Thyroid gland (tissue), 4 donors: ENCODE measurements around the gene KIAA1143. TPM values are rescaled to one million over a fixed set of nuclear protein-coding genes. Genes with fewer than 3 reads are reported as not detected.
A peak's percentile ranks its signal among the peaks of the same experiment; 100 is the strongest.

Experiments used
- DNase-seq, 2 donors: peaks; one replicate each; pipeline ENCODE4 v3.0.0-alpha.2; 2019
- H3K27ac ChIP-seq, 3 donors: fragments of 200-600 bp; sonication (generic); 1 replicate in 2 of 3; 2 replicates in 1 of 3; pipeline ENCODE4 v1.5.1; 2016 to 2019; ENCODE audit warnings: mild to moderate bottlenecking in 1 of 3, moderate library complexity in 1 of 3
- H3K27me3 ChIP-seq: fragments of 200-600 bp; sonication (generic); one replicate; pipeline ENCODE4 v1.5.1; 2019
- H3K36me3 ChIP-seq, 2 donors: fragments of 200-600 bp; sonication (generic); one replicate each; pipeline ENCODE4 v1.5.1; 2016 to 2019
- H3K4me1 ChIP-seq, 2 donors: fragments of 200-600 bp; sonication (generic); one replicate each; pipeline ENCODE4 v1.5.1; 2017 to 2019
- H3K4me3 ChIP-seq, 3 donors: fragments of 200-600 bp; sonication (generic); replicated peaks in 1 of 3; 1 replicate in 2 of 3; 2 replicates in 1 of 3; pipeline ENCODE4 v1.5.1; 2016; ENCODE audit warnings: mild to moderate bottlenecking in 1 of 3
- H3K9me3 ChIP-seq: fragments of 200-600 bp; sonication (generic); one replicate; pipeline ENCODE4 v1.5.1; 2017
- POLR2A ChIP-seq, 2 donors: fragments of 450-650 bp; IDR thresholded peaks; one replicate each; pipeline ENCODE4 v1.6.1; 2017; ENCODE audit warnings: antibody characterized with exemption in 2 of 2, mild to moderate bottlenecking in 2 of 2, moderate library complexity in 1 of 2
- WGBS, 2 donors: methylation state at CpG; one replicate each; pipeline ENCODE4 v1.1.5; 2017; 5-methylcytosine and 5-hydroxymethylcytosine counted together
- intact Hi-C: fragments of 100-400 bp; cut with DNase I; formaldehyde crosslinking; loops from one replicate; pipeline ENCODE4 v1.15.1; 2023
- total RNA-seq, 4 donors: library from RNA; depleted of rRNA; stranded (reverse); fragments of >200 nt; gene quantifications; one replicate each; pipeline ENCODE4 v1.2.3, GENCODE V29; 2016
- TF ChIP-seq, protein P1 (sequence below), 6 experiments: fragments of 200-600 bp in 3 of 6; fragments of 450-650 bp in 3 of 6; sonication (generic) in 3 of 6; IDR thresholded peaks; one replicate each; pipeline ENCODE4 v1.5.1; 2016 to 2019; ENCODE audit warnings: antibody characterized with exemption in 6 of 6, mild to moderate bottlenecking in 2 of 6, inconsistent platforms in 1 of 6, moderate library complexity in 1 of 6

The KIAA1143 gene
- total RNA-seq, 4 donors from 2014 or later = 28.4 to 38.7 (median 30.4) TPM

GRCh38 chr3:44762170-44762677 is 805 bp upstream of the KIAA1143 start:
- TF ChIP-seq, protein P1, sequence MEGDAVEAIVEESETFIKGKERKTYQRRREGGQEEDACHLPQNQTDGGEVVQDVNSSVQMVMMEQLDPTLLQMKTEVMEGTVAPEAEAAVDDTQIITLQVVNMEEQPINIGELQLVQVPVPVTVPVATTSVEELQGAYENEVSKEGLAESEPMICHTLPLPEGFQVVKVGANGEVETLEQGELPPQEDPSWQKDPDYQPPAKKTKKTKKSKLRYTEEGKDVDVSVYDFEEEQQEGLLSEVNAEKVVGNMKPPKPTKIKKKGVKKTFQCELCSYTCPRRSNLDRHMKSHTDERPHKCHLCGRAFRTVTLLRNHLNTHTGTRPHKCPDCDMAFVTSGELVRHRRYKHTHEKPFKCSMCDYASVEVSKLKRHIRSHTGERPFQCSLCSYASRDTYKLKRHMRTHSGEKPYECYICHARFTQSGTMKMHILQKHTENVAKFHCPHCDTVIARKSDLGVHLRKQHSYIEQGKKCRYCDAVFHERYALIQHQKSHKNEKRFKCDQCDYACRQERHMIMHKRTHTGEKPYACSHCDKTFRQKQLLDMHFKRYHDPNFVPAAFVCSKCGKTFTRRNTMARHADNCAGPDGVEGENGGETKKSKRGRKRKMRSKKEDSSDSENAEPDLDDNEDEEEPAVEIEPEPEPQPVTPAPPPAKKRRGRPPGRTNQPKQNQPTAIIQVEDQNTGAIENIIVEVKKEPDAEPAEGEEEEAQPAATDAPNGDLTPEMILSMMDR (IDR thresholded peaks at IDR 0.05) = no peak
- no peak for TF ChIP-seq POLR2A (IDR thresholded peaks at IDR 0.05)
- 2 to 4% methylated on average over 9 of the region's 9 CpGs for WGBS, 2 donors
- H3K27me3 ChIP-seq = no peaks in the 10 kb centered on the region
- H3K36me3 ChIP-seq = no peaks in the 10 kb centered on the region
- no peaks in the 10 kb centered on the region for H3K9me3 ChIP-seq
- no peak for DNase-seq
- intact Hi-C loops = no loop called here
- peak overlapping the region in 2 of 3 donors; percentile 29 to 91 for H3K4me3 ChIP-seq
- peaks cover 10 to 13% of the 10 kb centered on the region in 2 donors for H3K4me1 ChIP-seq
- H3K27ac ChIP-seq = no peak overlapping the region

- H3K36me3 ChIP-seq = no peaks in the 10 kb centered on the region
- H3K4me3 ChIP-seq = peak overlapping the region; percentile 84 to 91 (median 91)
- TF ChIP-seq, protein P1 (IDR thresholded peaks at IDR 0.05) = no peak
- TF ChIP-seq POLR2A (IDR thresholded peaks at IDR 0.05) = no peak
- DNase-seq = no peak
- 1 to 3% methylated on average over 8 to 15 of the region's 15 CpGs for WGBS, 2 donors
- H3K27me3 ChIP-seq = no peaks in the 10 kb centered on the region
- H3K27ac ChIP-seq = peak overlapping the region in 2 of 3 donors; percentile 39 to 69
- no peaks in the 10 kb centered on the region for H3K9me3 ChIP-seq
- peaks cover 10 to 13% of the 10 kb centered on the region in 2 donors for H3K4me1 ChIP-seq
- intact Hi-C loops = no loop called here
Measured at GRCh38 chr3:44761101-44761423, 357 bp downstream of the KIAA1143 start.

DNA sequence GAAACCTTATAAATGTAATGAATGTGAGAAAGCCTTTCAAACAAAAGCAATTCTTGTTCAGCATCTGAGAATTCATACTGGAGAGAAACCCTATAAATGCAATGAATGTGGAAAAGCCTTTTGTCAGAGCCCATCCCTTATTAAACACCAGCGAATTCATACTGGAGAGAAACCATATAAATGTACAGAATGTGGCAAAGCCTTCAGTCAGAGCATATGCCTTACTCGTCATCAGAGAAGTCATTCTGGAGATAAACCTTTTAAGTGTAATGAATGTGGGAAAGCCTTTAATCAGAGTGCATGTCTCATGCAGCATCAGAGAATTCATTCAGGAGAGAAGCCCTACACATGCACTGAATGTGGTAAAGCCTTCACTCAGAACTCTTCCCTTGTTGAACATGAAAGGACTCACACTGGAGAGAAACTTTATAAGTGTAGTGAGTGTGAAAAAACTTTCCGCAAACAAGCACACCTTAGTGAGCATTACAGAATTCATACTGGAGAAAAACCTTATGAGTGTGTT is 26.7 kb downstream of the KIAA1143 start:
- 97 to 98% methylated on average over 3 of the region's 3 CpGs for WGBS, 2 donors
- Histone ChIP-seq H3K9me3 (no peaks in the 10 kb centered on the region), H3K4me1 (no peaks in the 10 kb centered on the region), H3K27me3 (no peaks in the 10 kb centered on the region), H3K4me3 (no peak overlapping the region), H3K36me3 (peaks cover 14 to 15% of the 10 kb centered on the region in 2 donors), H3K27ac (no peak overlapping the region)
- TF ChIP-seq POLR2A (IDR thresholded peaks at IDR 0.05) = no peak
- TF ChIP-seq, protein P1 (IDR thresholded peaks at IDR 0.05) = no peak
- intact Hi-C loops = no loop called here
- no peak for DNase-seq

DNA sequence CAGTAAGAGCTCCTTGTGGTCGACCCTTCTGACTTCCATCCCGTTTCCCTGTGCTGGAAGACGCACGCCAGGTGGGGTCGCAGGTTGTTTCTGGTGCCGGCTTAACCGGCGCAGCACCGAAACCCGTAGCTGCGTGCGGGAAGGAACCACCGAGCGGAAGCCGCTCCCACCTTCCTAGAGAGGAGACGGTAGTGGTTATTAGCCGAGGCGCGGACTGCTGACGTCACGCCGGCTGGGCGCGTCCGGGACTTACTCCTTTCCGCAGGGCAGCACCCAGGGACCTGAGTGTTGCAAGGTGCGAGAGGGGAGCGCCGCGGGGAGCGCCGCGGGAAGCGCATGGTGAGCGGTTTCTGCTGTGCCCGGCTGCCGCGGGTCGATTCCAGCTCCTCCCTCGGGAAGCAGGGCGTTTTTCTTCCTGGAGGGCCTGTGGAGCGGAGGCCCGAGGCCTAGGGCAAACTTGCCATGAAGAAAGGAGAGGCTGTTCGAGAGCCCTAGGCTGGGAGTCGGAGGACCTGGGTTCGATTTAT is 32.0 kb downstream of the KIAA1143 start, which contains the start of gene ZNF501:
Gene ZNF501, plus strand, starts transcription at position 252 of the 527 bp plus-strand sequence. CDS start 4,787 bp downstream, outside the sequence.
- Histone ChIP-seq H3K27ac (no peak within 1 kb of the TSS), H3K4me1 (peaks cover 0 to 4% of the 10 kb centered on the region in 2 donors), H3K27me3 (no peaks in the 10 kb centered on the region), H3K9me3 (no peaks in the 10 kb centered on the region), H3K36me3 (peaks cover 11 to 13% of the 10 kb centered on the region in 2 donors), H3K4me3 (peak within 1 kb of the TSS; percentile 3 to 63 (median 18))
- peak; percentile 91 to 92 for DNase-seq
- intact Hi-C loops = no loop called here
- 1 to 2% methylated on average over 25 to 26 of the region's 46 CpGs for WGBS, 2 donors
- TF ChIP-seq POLR2A (IDR thresholded peaks at IDR 0.05) = peak in 1 of 2 donors; percentile 30
- TF ChIP-seq, protein P1 (IDR thresholded peaks at IDR 0.05) = no peak

GRCh38 chr3:44722103-44722401 is 39.4 kb downstream of the KIAA1143 start:
- H3K36me3 ChIP-seq = peaks cover 23 to 26% of the 10 kb centered on the region in 2 donors
- H3K9me3 ChIP-seq = peaks cover 13% of the 10 kb centered on the region
- H3K27me3 ChIP-seq = no peaks in the 10 kb centered on the region
- no peaks in the 10 kb centered on the region for H3K4me1 ChIP-seq
- intact Hi-C loops = no loop called here
- DNase-seq = no peak
- TF ChIP-seq POLR2A (IDR thresholded peaks at IDR 0.05) = no peak
- TF ChIP-seq, protein P1 (IDR thresholded peaks at IDR 0.05) = no peak
- no peak overlapping the region for H3K27ac ChIP-seq
- H3K4me3 ChIP-seq = no peak overlapping the region
- whole genome bisulfite sequencing, 2 donors = 96 to 100% methylated on average over 1 of the region's 1 CpG
